Tibial artery (tissue), 4 donors: Measurements from ENCODE around the gene DCAF8.
"Not testable (repeated sequence)": the region's sequence is repeated elsewhere in the genome, so short reads cannot be mapped to it uniquely, and the experiment has no call there.

Source experiments
- DNase-seq, 2 donors: peaks; one replicate each; pipeline ENCODE4 v3.0.0-alpha.2; 2019
- H3K27ac ChIP-seq, 2 donors: fragments of 200-600 bp; sonication (generic) in 1 of 2; 1 replicate in 1 of 2; 2 replicates in 1 of 2; pipeline ENCODE4 v1.5.1; 2018 to 2019; ENCODE audit warnings: mild to moderate bottlenecking in 1 of 2
- H3K27me3 ChIP-seq, 2 donors: fragments of 200-600 bp; sonication (generic) in 1 of 2; one replicate each; pipeline versions ENCODE4 v1.5.1 to v1.6.0; 2016 to 2019
- H3K36me3 ChIP-seq, 3 donors: fragments of 200-600 bp; sonication (generic) in 2 of 3; one replicate each; pipeline ENCODE4 v1.5.1; 2016 to 2019; ENCODE audit warnings: mild to moderate bottlenecking in 2 of 3
- H3K4me1 ChIP-seq, 4 donors: fragments of 200-600 bp; sonication (generic) in 2 of 4; 1 replicate in 3 of 4; 2 replicates in 1 of 4; pipeline ENCODE4 v1.5.1; 2016 to 2019
- H3K4me3 ChIP-seq, 2 donors: fragments of 200-600 bp; sonication (generic) in 1 of 2; 1 replicate in 1 of 2; 2 replicates in 1 of 2; pipeline ENCODE4 v1.5.1; 2018 to 2019; ENCODE audit warnings: mild to moderate bottlenecking in 2 of 2
- H3K9me3 ChIP-seq, 3 donors: fragments of 200-600 bp; sonication (generic) in 1 of 3; one replicate each; pipeline ENCODE4 v1.5.1; 2016 to 2019
- intact Hi-C: fragments of 100-400 bp; cut with DNase I; formaldehyde crosslinking; loops from one replicate; pipeline ENCODE4 v1.15.0; 2023; ENCODE audit warnings: low total_unique reads
- TF ChIP-seq, protein P1 (sequence below), 2 experiments: fragments of 200-600 bp in 1 of 2; fragments of 450-650 bp in 1 of 2; IDR thresholded peaks; one replicate each; pipeline ENCODE4 v1.5.1; 2017 to 2019; ENCODE audit warnings: antibody characterized with exemption in 2 of 2, mild to moderate bottlenecking in 1 of 2, moderate library complexity in 1 of 2

The DCAF8 gene

GRCh38 chr1:160300173-160300572 is 37.8 kb upstream of the DCAF8 start:
- Histone ChIP-seq H3K9me3 (no peaks in the 10 kb centered on the region), H3K36me3 (peaks cover 75 to 96% (median 87%) of the 10 kb centered on the region in 3 donors), H3K27ac (no peak overlapping the region), H3K4me3 (no peak overlapping the region), H3K27me3 (no peaks in the 10 kb centered on the region), H3K4me1 (no peaks in the 10 kb centered on the region)
- DNase-seq = no peak
- intact Hi-C loops = no loop called here
- TF ChIP-seq, protein P1, sequence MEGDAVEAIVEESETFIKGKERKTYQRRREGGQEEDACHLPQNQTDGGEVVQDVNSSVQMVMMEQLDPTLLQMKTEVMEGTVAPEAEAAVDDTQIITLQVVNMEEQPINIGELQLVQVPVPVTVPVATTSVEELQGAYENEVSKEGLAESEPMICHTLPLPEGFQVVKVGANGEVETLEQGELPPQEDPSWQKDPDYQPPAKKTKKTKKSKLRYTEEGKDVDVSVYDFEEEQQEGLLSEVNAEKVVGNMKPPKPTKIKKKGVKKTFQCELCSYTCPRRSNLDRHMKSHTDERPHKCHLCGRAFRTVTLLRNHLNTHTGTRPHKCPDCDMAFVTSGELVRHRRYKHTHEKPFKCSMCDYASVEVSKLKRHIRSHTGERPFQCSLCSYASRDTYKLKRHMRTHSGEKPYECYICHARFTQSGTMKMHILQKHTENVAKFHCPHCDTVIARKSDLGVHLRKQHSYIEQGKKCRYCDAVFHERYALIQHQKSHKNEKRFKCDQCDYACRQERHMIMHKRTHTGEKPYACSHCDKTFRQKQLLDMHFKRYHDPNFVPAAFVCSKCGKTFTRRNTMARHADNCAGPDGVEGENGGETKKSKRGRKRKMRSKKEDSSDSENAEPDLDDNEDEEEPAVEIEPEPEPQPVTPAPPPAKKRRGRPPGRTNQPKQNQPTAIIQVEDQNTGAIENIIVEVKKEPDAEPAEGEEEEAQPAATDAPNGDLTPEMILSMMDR (IDR thresholded peaks at IDR 0.05) = no peak

DNA sequence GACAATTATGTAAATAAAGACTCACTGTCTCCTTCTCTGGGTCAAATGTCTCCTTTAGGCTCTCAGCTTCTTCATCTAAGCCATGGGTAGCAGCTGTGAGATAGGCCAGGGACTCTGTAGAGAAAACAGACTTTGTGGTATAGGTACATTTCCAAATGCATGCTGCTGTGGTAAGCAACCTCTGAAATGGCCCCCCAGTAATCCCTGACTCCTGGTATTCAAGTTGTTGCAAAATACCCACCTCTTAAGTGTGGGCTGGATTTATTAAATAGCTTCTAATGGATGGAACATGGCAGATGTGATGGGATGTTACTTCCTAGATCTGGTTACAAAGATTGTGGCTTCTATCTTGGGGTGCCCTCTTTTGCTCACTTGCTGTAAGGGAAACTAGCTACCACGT is 33.7 kb upstream of the DCAF8 start:
- Histone ChIP-seq H3K36me3 (peaks cover 90 to 98% (median 94%) of the 10 kb centered on the region in 3 donors), H3K27me3 (no peaks in the 10 kb centered on the region), H3K4me1 (no peaks in the 10 kb centered on the region), H3K4me3 (no peak overlapping the region), H3K9me3 (no peaks in the 10 kb centered on the region), H3K27ac (no peak overlapping the region)
- no peak for DNase-seq
- intact Hi-C loops = no loop called here
- TF ChIP-seq, protein P1 (IDR thresholded peaks at IDR 0.05) = no peak

DNA sequence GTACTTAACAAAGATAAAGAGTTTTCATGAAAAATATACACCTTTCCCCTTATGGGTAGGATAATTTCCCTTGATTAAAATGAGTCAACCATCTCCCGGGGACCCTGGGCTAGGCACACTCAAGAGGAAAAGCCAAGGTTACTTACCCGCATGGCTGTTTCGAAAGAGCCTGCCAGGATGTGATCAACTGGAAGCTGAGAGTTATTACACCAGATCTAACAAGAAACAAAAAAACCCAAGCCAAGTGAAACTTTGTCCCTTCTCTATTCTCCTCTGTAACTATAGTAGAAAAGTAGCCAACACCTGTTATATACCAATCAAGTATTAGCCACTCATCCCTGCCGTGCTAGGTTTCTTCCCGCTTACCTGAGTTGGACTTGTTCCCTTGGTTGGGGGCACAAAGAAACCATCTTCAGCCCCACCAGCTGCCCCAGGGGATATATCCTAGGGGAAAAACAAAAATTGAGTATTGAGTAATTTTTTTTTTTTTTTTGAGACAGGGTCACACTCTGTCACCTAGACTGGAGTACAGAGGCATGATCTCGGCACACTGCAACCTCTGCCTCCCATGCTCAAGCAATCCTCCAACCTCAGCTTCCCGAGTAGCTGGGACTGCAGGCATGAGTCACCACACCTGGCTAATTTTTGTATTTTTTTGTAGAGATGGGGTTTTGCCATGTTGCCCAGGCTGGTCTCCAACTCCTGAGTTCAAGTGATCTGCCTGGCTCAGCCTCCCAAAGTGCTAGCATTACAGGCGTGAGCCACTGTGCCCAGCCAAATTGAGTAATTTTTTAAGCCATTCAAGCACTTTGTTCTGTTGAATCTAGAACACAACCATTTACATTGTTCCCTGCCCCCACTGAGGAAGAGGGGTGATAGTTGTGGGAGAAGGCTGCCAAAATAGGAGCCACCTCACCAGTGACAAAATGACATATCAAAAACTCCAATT is 30.9 kb upstream of the DCAF8 start:
- TF ChIP-seq, protein P1 (IDR thresholded peaks at IDR 0.05) = no peak
- Histone ChIP-seq H3K27me3 (no peaks in the 10 kb centered on the region), H3K4me3 (no peak overlapping the region), H3K4me1 (no peaks in the 10 kb centered on the region), H3K27ac (no peak overlapping the region), H3K9me3 (no peaks in the 10 kb centered on the region), H3K36me3 (peaks cover 94 to 100% (median 99%) of the 10 kb centered on the region in 3 donors)
- intact Hi-C loops = no loop called here
- DNase-seq = no peak

GRCh38 chr1:160291248-160292220 is 29.2 kb upstream of the DCAF8 start:
- no peak overlapping the region for H3K27ac ChIP-seq
- intact Hi-C loops = loop anchor here (2.0 kb wide), 1 partner anchor 99 kb away; no protein-coding TSS in a partner anchor
- DNase-seq = peak; percentile 53 to 72
- H3K9me3 ChIP-seq = no peaks in the 10 kb centered on the region
- no peak overlapping the region for H3K4me3 ChIP-seq
- peaks cover 76 to 82% (median 82%) of the 10 kb centered on the region in 3 donors for H3K36me3 ChIP-seq
- H3K4me1 ChIP-seq = no peaks in the 10 kb centered on the region
- no peaks in the 10 kb centered on the region for H3K27me3 ChIP-seq
- TF ChIP-seq, protein P1 (IDR thresholded peaks at IDR 0.05) = peak; percentile 81 to 82

- intact Hi-C loops, H3K9me3 ChIP-seq, H3K4me3 ChIP-seq, H3K27ac ChIP-seq, DNase-seq, H3K27me3 ChIP-seq: not testable (repeated sequence)
- Histone ChIP-seq H3K4me1 (peaks cover 0 to 23% (median 16%) of the 10 kb centered on the region in 4 donors), H3K36me3 (peaks cover 42 to 45% (median 45%) of the 10 kb centered on the region in 3 donors)
These were observed 25.4 kb upstream of the DCAF8 start for GRCh38 chr1:160287769-160288168.
